H9 (cell line): ENCODE results near the gene SNTG2. TPM values are rescaled to one million over a fixed set of nuclear protein-coding genes. Genes with fewer than 3 reads are reported as not detected.

Experiments used
- DNase-seq: peaks from one replicate; pipeline ENCODE4 v3.0.0-alpha.2; 2017
- H2AFZ ChIP-seq: one replicate; pipeline ENCODE4 v1.6.1; 2013; ENCODE audit warnings: mild to moderate bottlenecking, low read length, control low read depth, moderate library complexity
- H2AK5ac ChIP-seq: 2 replicates; pipeline ENCODE4 v1.6.1; 2013; ENCODE audit warnings: low read length, control low read depth, mixed read lengths; ENCODE audit not compliant: insufficient read length
- H2BK120ac ChIP-seq: one replicate; pipeline ENCODE4 v1.6.1; 2013; ENCODE audit warnings: low read depth, mild to moderate bottlenecking, low read length, control low read depth, inconsistent platforms; ENCODE audit not compliant: poor library complexity, severe bottlenecking
- H2BK12ac ChIP-seq: 2 replicates; pipeline ENCODE4 v1.6.1; 2013; ENCODE audit warnings: low read length, control low read depth, mixed read lengths, low read depth; ENCODE audit not compliant: insufficient read length
- H2BK15ac ChIP-seq: 2 replicates; pipeline ENCODE4 v1.6.1; 2013; ENCODE audit warnings: low read depth, low read length, control low read depth
- H2BK20ac ChIP-seq: one replicate; pipeline ENCODE4 v1.6.1; 2013; ENCODE audit warnings: low read depth, mild to moderate bottlenecking, low read length, control low read depth, inconsistent platforms; ENCODE audit not compliant: poor library complexity, severe bottlenecking
- H2BK5ac ChIP-seq: 2 replicates; pipeline ENCODE4 v1.6.1; 2013; ENCODE audit warnings: low read length, control low read depth, mixed read lengths; ENCODE audit not compliant: insufficient read length
- H3K14ac ChIP-seq: 2 replicates; pipeline ENCODE4 v1.6.1; 2013; ENCODE audit warnings: low read length, control low read depth; ENCODE audit not compliant: insufficient read depth
- H3K18ac ChIP-seq: 2 replicates; pipeline ENCODE4 v1.6.1; 2013; ENCODE audit warnings: low read depth, mild to moderate bottlenecking, mixed read lengths, low read length, control low read depth; ENCODE audit not compliant: insufficient read length
- H3K23ac ChIP-seq: 2 replicates; pipeline ENCODE4 v1.6.1; 2013; ENCODE audit warnings: low read length, control low read depth, mixed read lengths, low read depth; ENCODE audit not compliant: insufficient read length
- H3K23me2 ChIP-seq: 2 replicates; pipeline ENCODE4 v1.6.1; 2013; ENCODE audit warnings: low read depth, mild to moderate bottlenecking, mixed read lengths, low read length, control low read depth; ENCODE audit not compliant: insufficient read length, poor library complexity, severe bottlenecking
- H3K27ac ChIP-seq: 2 replicates; pipeline ENCODE4 v1.5.1; 2013; ENCODE audit warnings: low read length, control low read depth, mixed read lengths, low read depth; ENCODE audit not compliant: insufficient read length
- H3K27me3 ChIP-seq: 2 replicates; pipeline ENCODE4 v1.6.1; 2013; ENCODE audit warnings: low read length, control low read depth, inconsistent platforms; ENCODE audit not compliant: insufficient read depth
- H3K4ac ChIP-seq: 2 replicates; pipeline ENCODE4 v1.6.1; 2013; ENCODE audit warnings: low read depth, mild to moderate bottlenecking, control low read depth, inconsistent platforms, low read length, moderate library complexity
- H3K4me1 ChIP-seq: 2 replicates; pipeline ENCODE4 v1.6.1; 2013; ENCODE audit warnings: low read length, control low read depth, inconsistent platforms; ENCODE audit not compliant: insufficient read depth
- H3K4me2 ChIP-seq: 2 replicates; pipeline ENCODE4 v1.6.1; 2013; ENCODE audit warnings: low read length, control low read depth, mixed read lengths; ENCODE audit not compliant: insufficient read length, insufficient read depth
- H3K56ac ChIP-seq: 2 replicates; pipeline ENCODE4 v1.6.1; 2013; ENCODE audit warnings: low read depth, mild to moderate bottlenecking, mixed read lengths, low read length, control low read depth; ENCODE audit not compliant: insufficient read length
- H3K79me1 ChIP-seq: 2 replicates; pipeline ENCODE4 v1.6.1; 2013; ENCODE audit warnings: low read depth, mild to moderate bottlenecking, moderate library complexity, low read length, control low read depth, inconsistent platforms; ENCODE audit not compliant: insufficient read depth, poor library complexity, severe bottlenecking
- H3K79me2 ChIP-seq: 2 replicates; pipeline ENCODE4 v1.6.1; 2013; ENCODE audit warnings: low read length, control low read depth, inconsistent platforms; ENCODE audit not compliant: insufficient read depth
- H3K9ac ChIP-seq: 2 replicates; pipeline ENCODE4 v1.6.1; 2013; ENCODE audit warnings: low read length, control low read depth, mixed read lengths; ENCODE audit not compliant: insufficient read length; ENCODE audit errors: extremely low read depth
- H3K9me3 ChIP-seq: one replicate; pipeline ENCODE4 v1.6.1; 2013; ENCODE audit warnings: low read depth, low read length, inconsistent platforms; ENCODE audit not compliant: control insufficient read depth
- H3T11ph ChIP-seq: one replicate; pipeline ENCODE4 v1.6.1; 2013; ENCODE audit warnings: mild to moderate bottlenecking, low read length, control low read depth, inconsistent platforms
- H4K20me1 ChIP-seq: one replicate; pipeline ENCODE4 v1.6.1; 2013; ENCODE audit not compliant: control insufficient read depth, insufficient read length, insufficient read depth
- H4K5ac ChIP-seq: 2 replicates; pipeline ENCODE4 v1.6.1; 2013; ENCODE audit warnings: low read depth, mild to moderate bottlenecking, mixed read lengths, low read length, control low read depth; ENCODE audit not compliant: insufficient read length
- H4K8ac ChIP-seq: replicated peaks from 2 replicates; pipeline ENCODE4 v1.6.1; 2013; ENCODE audit warnings: low read length, control low read depth, mixed read lengths, low read depth; ENCODE audit not compliant: insufficient read length
- H4K91ac ChIP-seq: 2 replicates; pipeline ENCODE4 v1.6.1; 2013; ENCODE audit warnings: low read depth, mild to moderate bottlenecking, moderate library complexity, mixed read lengths, low read length, control low read depth; ENCODE audit not compliant: insufficient read length
- H3K27ac Mint-ChIP-seq, 3 experiments: 2 replicates in 2 of 3; 3 replicates in 1 of 3; pipeline ENCODE4 v1.8.0; 2020 to 2021; ENCODE audit warnings: mixed read lengths in 3 of 3, mild to moderate bottlenecking in 1 of 3, moderate library complexity in 1 of 3
- H3K27me3 Mint-ChIP-seq: 2 replicates; pipeline ENCODE4 v1.8.0; 2021; ENCODE audit warnings: low read depth, mild to moderate bottlenecking, moderate library complexity, mixed read lengths
- H3K36me3 Mint-ChIP-seq, 3 experiments: 2 replicates in 2 of 3; 3 replicates in 1 of 3; pipeline ENCODE4 v1.8.0; 2020 to 2021; ENCODE audit warnings: low read depth in 3 of 3, mixed read lengths in 3 of 3; ENCODE audit not compliant: insufficient read depth in 1 of 3
- H3K4me1 Mint-ChIP-seq, 2 experiments: 2 replicates each; pipeline ENCODE4 v1.8.0; 2020; ENCODE audit warnings: mixed read lengths in 2 of 2
- H3K4me3 Mint-ChIP-seq, 2 experiments: 2 replicates in 1 of 2; 3 replicates in 1 of 2; pipeline ENCODE4 v1.8.0; 2020 to 2021; ENCODE audit warnings: mild to moderate bottlenecking in 2 of 2, mixed read lengths in 2 of 2, moderate library complexity in 1 of 2
- H3K9me3 Mint-ChIP-seq, 2 experiments: 2 replicates in 1 of 2; 3 replicates in 1 of 2; pipeline ENCODE4 v1.8.0; 2020; ENCODE audit warnings: mild to moderate bottlenecking in 2 of 2, mixed read lengths in 2 of 2, moderate library complexity in 1 of 2
- WGBS: extraction: QIAGEN DNeasy Blood & Tissue Kit; methylation state at CpG from one replicate; pipeline ENCODE4 v1.1.7; 2013; ENCODE audit warnings: missing lambda C conversion rate, low lambda C conversion rate, mixed read lengths; ENCODE audit not compliant: insufficient read length; ENCODE audit errors: extremely low coverage; 5-methylcytosine and 5-hydroxymethylcytosine counted together
- total RNA-seq: library from RNA; stranded (reverse); gene quantifications from 2 replicates; pipeline ENCODE4 v1.2.1, GENCODE V29; 2021
- TF ChIP-seq, protein P1 (sequence below): fragments of 200-600 bp; sonication (generic); conservative IDR thresholded peaks from 3 replicates; pipeline ENCODE4 v1.8.0; 2021; ENCODE audit warnings: antibody characterized with exemption, mild to moderate bottlenecking

Gene SNTG2
- total RNA-seq, 1 experiment from 2014 or later: 13.2 TPM

DNA sequence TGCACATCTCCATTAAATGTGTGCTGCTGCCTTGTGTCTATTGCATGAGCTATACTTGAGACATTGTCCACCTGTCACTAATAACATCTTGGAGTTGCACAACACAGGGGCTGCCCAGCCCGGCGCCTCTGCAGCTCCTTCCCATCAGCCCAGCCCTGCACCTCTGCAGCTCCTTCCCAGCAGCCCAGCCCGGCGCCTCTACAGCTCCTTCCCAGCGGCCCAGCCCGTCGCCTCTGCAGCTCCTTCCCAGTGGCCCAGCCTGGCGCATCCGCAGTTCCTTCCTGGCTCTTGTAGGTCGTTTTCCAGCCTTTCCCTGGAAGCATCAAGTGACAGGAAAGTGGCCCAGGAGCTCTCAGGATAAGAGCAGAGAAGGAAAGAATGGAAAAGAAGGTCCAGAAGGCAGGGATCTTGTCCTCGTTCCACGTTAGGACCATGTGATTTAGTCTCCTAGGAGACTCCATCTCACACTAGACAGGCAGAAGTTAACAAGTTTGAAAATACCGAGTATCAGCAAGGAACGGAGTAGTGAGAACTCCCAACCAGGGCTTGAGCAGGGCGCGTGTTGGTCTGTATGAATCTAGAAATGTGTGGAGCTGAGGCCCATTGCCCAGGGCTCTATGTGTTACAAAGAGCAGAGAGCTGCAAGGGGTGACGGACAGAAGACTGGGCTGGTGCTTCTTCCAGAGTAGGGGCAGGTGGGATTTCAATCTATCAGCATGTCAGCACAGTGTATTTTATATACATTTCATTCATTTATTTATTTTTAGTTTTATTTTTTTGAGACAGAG is 346.9 kb downstream of the SNTG2 start:
- Histone ChIP-seq H2BK15ac (no peak overlapping the region), H3K9me3 (no peaks in the 10 kb centered on the region), H2BK12ac (no peak overlapping the region), H3K4ac (no peak overlapping the region), H3K9ac (no peak overlapping the region), H4K5ac (no peak overlapping the region), H4K20me1 (peaks cover 2% of the 10 kb centered on the region), H3K23ac (no peak overlapping the region), H3K27me3 (no peaks in the 10 kb centered on the region), H3K4me1 (no peaks in the 10 kb centered on the region), H3K79me1 (no peaks in the 10 kb centered on the region), H3K27ac (no peak overlapping the region), H3K14ac (no peak overlapping the region), H2BK20ac (no peak overlapping the region), H2BK120ac (no peak overlapping the region), H2AK5ac (no peak overlapping the region), H3T11ph (no peak overlapping the region), H2BK5ac (no peak overlapping the region), H2AFZ (no peak overlapping the region), H4K8ac (no peak overlapping the region), H4K91ac (no peak overlapping the region), H3K56ac (no peak overlapping the region), H3K18ac (no peak overlapping the region), H3K4me2 (no peak overlapping the region), H3K79me2 (no peaks in the 10 kb centered on the region), H3K23me2 (no peaks in the 10 kb centered on the region)
- TF ChIP-seq, protein P1, sequence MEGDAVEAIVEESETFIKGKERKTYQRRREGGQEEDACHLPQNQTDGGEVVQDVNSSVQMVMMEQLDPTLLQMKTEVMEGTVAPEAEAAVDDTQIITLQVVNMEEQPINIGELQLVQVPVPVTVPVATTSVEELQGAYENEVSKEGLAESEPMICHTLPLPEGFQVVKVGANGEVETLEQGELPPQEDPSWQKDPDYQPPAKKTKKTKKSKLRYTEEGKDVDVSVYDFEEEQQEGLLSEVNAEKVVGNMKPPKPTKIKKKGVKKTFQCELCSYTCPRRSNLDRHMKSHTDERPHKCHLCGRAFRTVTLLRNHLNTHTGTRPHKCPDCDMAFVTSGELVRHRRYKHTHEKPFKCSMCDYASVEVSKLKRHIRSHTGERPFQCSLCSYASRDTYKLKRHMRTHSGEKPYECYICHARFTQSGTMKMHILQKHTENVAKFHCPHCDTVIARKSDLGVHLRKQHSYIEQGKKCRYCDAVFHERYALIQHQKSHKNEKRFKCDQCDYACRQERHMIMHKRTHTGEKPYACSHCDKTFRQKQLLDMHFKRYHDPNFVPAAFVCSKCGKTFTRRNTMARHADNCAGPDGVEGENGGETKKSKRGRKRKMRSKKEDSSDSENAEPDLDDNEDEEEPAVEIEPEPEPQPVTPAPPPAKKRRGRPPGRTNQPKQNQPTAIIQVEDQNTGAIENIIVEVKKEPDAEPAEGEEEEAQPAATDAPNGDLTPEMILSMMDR: no peak
- no peak for DNase-seq
- WGBS: no CpG with 5 or more reads among the region's 17 CpGs
- Mint-ChIP-seq H3K4me3 (no peak overlapping the region), H3K4me1 (peaks cover 0 to 7% of the 10 kb centered on the region in 2 experiments; a peak in 2 of 4 replicates), H3K9me3 (no peaks in the 10 kb centered on the region), H3K36me3 (no peaks in the 10 kb centered on the region; a peak in 1 of 7 replicates), H3K27me3 (peaks cover 20% of the 10 kb centered on the region), H3K27ac (no peak overlapping the region; a peak in 2 of 7 replicates)
